Activated T-helper 9 cell treated with anti-CD3 and anti-CD28 coated beads, Interleukin-2, amount 50 U/mL, for 16 hours (primary cell): ENCODE data around the gene WDR33.
"Not testable (repeated sequence)": the region's sequence is repeated elsewhere in the genome, so short reads cannot be mapped to it uniquely, and the experiment has no call there.

ENCODE experiments used
- DNase-seq: peaks from one replicate; pipeline ENCODE4 v3.0.0-alpha.2; 2020; ENCODE audit warnings: low read depth

WDR33 gene

DNA sequence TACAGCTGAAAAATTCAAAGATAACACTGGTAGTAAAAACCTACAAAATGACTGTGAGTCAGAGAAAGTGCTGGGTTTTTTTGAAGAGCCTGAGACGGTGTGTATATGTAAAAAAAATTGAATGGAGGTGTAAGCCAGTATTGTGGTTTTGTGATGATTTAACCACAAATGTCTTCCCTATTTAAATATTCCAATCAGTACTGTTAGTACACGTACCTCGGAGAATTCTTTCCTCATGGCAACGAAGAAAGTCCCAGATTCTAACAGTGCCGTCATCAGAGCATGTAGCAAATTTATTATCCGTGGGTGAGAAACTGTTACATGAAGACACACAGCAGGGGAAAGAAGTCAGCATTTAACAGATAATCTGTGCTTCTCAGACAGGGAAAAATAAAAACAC is 48.1 kb downstream of the WDR33 start:
- DNase-seq, result no peak

- DNase-seq, result no peak
Observed at GRCh38 chr2:127762441-127762840, 48.5 kb downstream of the WDR33 start.

- no peak for DNase-seq
Observed at GRCh38 chr2:127759931-127760330, 51.0 kb downstream of the WDR33 start.

- no peak for DNase-seq
Observed at GRCh38 chr2:127754186-127754585, 56.8 kb downstream of the WDR33 start.

DNA sequence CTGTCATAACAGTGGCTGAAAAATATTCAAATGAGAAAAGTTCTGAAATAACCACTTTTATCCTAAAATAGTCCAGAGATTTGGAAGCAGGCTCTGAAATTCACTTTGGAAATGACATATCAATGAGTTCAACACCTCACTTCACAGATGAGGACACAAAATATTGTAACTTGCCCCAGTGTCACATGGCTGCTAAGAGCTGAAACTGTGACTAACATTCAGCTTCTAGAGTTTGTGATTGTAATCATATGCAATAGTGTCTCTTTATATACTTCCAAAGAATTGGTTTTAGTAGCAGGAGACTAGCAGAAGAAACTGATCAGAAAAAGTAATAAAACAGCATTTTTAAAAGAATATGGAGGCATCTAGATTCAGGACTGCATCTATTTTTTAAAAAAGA is 57.6 kb downstream of the WDR33 start:
- DNase-seq, result no peak

DNA sequence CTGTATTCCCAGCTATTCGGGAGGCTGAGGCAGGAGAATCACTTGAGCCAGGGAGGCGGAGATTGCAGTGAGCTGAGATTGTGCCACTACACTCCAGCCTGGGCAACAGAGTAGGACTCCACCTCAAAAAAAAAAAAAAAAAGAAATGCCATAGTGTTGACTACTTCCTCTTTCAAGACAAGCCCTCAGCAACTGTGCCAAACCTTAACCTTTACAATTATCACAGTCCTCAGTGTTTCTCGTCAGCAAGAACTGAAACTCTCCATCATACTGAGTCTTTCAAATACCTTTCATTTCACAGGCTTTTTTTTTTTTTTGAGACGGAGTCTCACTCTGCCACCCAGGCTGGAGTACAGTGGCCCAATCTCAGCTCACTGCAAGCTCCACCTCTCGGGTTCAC is 61.4 kb downstream of the WDR33 start:
- DNase-seq, result not testable (repeated sequence)

DNA sequence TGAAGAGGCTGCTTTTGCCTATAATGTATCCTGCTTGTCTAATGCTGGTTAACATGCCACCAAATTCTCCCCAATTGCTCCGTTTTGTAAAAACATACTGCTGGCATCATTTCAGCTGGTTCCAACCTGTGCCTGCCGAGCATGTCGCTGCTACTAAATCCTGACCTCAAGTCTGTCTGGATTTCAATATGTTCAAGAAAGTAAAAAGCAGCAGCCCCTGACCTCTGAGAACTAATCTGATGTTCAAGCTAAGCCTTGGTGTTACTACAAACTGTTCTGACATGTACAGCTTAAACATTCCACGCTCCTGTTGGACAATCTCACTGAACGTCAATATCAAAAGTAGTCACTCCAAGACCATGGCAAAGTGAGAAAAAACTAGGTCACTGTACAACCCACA is 63.4 kb downstream of the WDR33 start:
- DNase-seq, result no peak

GRCh38 chr2:127743477-127744026 is 67.4 kb downstream of the WDR33 start:
- DNase-seq, result no peak

GRCh38 chr2:127740665-127741288 is 70.2 kb downstream of the WDR33 start:
- no peak for DNase-seq

DNA sequence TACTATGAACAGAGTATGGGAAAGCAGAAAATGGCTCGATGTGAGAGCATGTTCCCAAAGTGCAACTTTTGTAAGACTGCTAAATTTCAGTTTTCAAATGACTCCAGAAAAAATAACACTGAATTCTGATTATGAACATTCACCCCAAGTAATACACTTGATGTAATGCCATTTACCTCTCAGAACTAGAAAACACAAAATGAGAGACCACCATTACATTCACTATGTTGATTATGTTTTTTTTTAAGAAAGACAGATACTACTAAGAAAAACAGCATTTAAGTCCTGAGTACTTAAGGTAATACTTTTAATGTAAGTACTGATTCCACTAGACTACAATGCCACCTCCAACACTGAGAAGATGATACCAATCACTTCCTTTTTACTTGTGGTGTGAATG is 71.2 kb downstream of the WDR33 start:
- no peak for DNase-seq

DNA sequence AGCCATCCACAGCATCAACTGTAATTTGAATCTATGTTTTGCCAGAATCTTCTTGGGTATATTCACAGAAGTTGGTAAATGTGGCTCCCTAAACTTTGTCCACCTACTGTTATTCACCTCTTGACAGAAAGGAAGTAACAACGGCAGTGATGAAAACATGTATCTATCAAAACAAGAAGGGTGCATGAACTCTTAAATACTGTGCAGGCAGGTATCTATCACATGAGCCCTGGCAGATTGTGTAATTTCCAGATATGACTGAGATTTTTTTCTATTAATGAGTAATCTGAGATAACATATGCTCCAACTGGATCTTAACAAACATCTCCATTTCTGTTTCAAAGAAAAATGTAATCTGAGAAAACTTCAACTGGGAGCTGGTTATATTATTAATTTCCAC is 73.1 kb downstream of the WDR33 start:
- DNase-seq, result no peak

DNA sequence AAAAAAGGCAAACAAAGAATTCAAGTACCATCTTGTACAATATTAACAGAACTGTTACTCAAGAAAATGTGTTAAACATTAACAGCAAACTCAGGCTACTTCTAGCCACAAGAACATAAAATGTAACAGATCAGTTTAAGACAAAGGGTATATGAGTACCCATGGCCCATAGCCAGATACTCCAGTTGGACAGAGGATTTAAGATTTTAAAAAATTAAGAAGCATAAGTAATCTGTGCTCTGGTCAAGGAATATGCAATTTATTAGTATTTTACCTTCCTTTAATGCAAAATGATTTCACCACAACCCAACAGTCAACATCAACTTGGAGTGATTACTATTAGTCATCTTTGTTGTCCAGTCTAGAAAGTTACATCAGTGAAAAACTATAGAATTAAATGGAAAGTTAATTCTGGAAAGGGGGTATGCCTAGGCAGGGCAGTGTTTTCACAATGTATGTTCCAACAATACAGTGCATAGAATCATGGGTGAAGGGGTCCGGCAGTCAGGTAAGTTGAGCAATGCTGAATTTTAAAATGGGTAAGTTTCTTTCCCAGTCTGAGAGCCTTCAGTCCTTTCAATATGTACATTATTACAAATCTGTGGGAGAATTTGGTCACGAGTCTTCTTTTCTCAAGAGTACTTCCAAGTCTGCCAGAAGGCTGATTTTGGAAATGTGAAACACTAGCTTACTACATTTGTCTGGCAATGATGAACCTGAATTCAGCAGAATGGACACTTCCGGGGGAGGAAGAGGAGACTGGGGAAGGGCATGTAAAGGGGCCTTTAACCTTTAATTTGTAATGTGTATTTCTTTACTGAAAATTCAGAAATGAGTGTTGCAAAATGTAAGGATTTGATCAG is 75.2 kb downstream of the WDR33 start:
- DNase-seq, result no peak

- no peak for DNase-seq
Observed at GRCh38 chr2:127735044-127735443, 75.9 kb downstream of the WDR33 start.

DNA sequence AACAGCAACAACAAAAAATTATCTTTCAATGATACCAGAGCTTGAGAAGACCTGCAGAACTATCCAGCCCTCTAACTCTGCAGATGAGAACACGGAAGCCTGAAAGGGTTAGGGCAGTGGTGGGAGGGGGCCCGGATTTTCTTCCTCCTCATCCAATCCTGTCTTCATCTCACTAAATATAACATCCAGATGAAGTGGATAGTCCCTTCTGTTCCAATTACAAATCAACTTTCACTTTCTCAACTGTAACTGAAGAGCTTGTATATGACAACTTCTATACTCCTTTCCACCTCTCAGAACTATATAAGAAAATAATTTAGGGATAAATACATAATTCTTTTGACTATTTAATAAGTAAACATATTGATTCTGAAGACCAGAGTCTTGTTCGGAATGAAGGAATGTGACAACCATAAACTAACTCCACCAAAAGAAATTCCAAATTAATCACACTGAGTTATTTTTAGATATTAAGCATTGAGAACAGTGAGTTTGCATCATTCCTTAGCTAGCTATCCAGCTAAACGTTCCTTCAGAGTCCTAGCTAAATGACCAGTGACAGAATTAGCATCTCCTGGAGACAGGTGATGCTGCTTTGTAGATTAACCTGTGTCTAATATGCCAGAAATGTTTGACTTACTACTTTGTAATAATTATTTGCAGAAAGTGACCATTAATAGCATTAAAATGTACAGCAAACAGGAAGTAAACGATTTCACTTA is 77.0 kb downstream of the WDR33 start:
- DNase-seq, result no peak

GRCh38 chr2:127733113-127733815 is 77.7 kb downstream of the WDR33 start:
- DNase-seq, result no peak

DNA sequence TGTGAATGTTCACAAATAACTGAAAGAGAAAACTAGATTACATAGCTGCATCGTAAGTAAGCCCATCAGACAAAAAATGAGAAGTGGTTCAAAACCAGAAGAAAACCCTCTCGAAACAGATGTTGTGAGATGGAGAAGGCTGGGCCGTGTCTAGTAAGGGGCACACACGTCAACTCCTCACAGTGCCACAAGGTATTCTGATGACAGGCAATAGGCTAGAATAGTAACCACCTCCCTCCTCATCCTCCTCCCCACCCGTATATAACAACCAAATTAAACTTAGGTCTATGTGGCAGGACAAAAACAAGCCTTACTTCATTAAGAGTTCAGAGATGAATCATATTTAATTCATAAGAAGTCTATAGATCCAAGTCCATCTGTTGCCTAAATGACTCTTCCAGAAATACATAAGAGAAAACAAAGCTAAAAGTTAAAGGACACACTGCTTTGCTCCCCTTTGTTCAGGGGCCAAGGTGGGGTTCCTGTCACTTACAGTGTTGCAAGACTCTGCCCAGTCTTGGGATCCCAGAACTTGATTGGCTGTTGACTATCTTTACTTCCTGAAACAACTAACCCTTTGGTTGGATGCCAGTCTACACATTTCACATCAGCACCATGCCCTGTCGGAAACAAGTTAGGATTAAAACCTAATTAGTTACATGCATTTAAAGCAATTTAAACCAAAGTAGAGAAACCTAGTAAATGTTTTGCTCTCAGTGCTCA is 84.7 kb downstream of the WDR33 start:
- no peak for DNase-seq

DNA sequence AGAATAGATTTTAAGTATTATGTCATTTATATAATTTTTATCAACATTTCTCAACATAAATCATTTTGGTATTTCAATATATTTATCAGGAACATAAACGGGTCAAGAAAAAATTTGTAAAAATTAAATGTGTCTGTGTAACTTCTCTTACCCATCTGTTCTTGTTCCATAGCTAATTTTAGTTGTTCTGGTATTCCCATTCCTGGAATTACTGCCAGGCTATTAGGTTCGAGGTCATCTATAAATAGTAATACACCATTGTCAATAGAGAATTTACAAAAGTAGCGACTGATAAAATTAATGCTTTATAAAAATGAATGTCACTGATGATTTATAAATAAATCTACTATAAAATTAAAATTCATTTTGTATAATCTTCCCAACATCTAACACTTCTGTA is 88.2 kb downstream of the WDR33 start:
- no peak for DNase-seq

DNA sequence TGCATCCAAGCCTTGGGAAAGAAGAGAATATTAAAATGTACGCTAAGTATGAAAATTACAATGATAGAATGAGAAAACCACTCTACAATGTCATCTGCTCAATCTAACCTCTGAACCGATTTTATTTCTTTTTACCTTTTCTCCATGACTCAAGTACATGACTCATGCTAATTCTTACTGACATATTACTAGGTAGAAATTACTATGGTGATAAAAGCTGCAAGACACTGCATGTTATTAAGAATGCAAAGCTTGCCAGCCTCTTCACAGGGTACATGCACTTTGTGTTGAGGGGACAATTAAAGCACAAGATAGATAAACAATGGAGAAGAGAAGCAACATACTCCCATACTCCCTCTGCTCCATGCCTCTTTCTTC is 89.0 kb downstream of the WDR33 start:
- no peak for DNase-seq

DNA sequence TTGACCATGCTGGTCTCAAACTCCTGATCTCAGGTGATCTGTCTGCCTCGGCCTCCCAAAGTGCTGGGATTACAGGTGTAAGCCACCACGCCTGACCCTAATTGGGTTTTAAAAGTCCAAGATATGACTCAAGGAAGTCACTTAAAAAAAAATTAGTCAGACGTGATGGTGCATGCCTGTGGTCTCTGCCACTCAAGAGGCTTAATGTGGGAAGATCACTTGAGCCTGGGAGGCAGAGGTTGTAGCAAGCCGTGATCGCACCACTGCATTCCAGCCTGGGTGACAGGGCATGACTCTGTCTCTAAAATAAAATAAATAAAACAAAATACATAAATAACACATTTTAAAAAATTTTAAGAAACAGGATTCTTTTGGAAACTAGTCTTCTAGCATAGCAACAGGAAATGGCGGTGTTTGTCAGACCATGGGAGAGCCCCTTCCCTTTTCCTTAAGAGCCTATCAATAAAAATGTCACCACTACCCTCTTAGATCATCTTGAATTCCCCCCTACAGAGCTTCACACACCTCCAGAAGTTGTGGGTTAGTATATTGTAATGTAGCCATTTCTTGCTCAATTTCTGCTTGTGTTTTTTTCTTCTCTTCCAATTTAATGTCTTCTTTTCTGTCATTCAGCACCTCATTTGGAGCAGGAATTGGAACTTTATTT is 89.5 kb downstream of the WDR33 start:
- no peak for DNase-seq

GRCh38 chr2:127719301-127720218 is 91.4 kb downstream of the WDR33 start:
- no peak for DNase-seq
